ENCODE measurements around the gene SEC11A. TPM values are rescaled to one million over a fixed set of nuclear protein-coding genes. Genes with fewer than 3 reads are reported as not detected.

The SEC11A gene
- total and polyA plus RNA-seq, 8 donors = 159 to 279 (median 253) TPM

- DNase-seq (peak; percentile 96 to 99 (median 98)), ATAC-seq (peak; percentile 92)
- Histone ChIP-seq H3K27ac (peak within 1 kb of the TSS; percentile 72 to 94), H3K36me3 (peaks cover 0 to 34% of the 10 kb centered on the region in 2 donors), H3K9me3 (no peaks in the 10 kb centered on the region), H3K4me1 (peaks cover 13 to 63% of the 10 kb centered on the region in 2 donors), H3K4me3 (peak within 1 kb of the TSS; percentile 71 to 87), H3K27me3 (no peaks in the 10 kb centered on the region)
- intact Hi-C loops (cut with DNase I) = no loop called here
- no peak for TF ChIP-seq CTCF (IDR thresholded peaks at IDR 0.05)
Measured at GRCh38 chr15:84653910-84654688, 61.8 kb downstream of the SEC11A start, which contains the start of gene WDR73. WDR73 (minus strand) TSS chr15:84654283; CDS start chr15:84654274, 9 bp downstream.

GRCh38 chr15:84653584-84653909 lies 62.4 kb downstream of the SEC11A start:
- peak overlapping the region; percentile 72 to 94 for H3K27ac ChIP-seq
- H3K9me3 ChIP-seq = no peaks in the 10 kb centered on the region
- no peaks in the 10 kb centered on the region for H3K27me3 ChIP-seq
- DNase-seq = no peak
- peaks cover 13 to 63% of the 10 kb centered on the region in 2 donors for H3K4me1 ChIP-seq
- H3K36me3 ChIP-seq = peaks cover 0 to 40% of the 10 kb centered on the region in 2 donors
- H3K4me3 ChIP-seq = peak overlapping the region; percentile 71 to 87
- no peak for TF ChIP-seq CTCF (IDR thresholded peaks at IDR 0.05)
- ATAC-seq = no peak
- intact Hi-C loops (cut with DNase I) = no loop called here

GRCh38 chr15:84649706-84650105 lies 66.2 kb downstream of the SEC11A start:
- peaks cover 13 to 46% of the 10 kb centered on the region in 2 donors for H3K4me1 ChIP-seq
- H3K27ac ChIP-seq = no peak overlapping the region
- H3K9me3 ChIP-seq = no peaks in the 10 kb centered on the region
- intact Hi-C loops (cut with DNase I) = no loop called here
- no peak for TF ChIP-seq CTCF (IDR thresholded peaks at IDR 0.05)
- ATAC-seq = no peak
- DNase-seq = no peak
- no peaks in the 10 kb centered on the region for H3K27me3 ChIP-seq
- H3K4me3 ChIP-seq = no peak overlapping the region
- peaks cover 0 to 78% of the 10 kb centered on the region in 2 donors for H3K36me3 ChIP-seq

DNA sequence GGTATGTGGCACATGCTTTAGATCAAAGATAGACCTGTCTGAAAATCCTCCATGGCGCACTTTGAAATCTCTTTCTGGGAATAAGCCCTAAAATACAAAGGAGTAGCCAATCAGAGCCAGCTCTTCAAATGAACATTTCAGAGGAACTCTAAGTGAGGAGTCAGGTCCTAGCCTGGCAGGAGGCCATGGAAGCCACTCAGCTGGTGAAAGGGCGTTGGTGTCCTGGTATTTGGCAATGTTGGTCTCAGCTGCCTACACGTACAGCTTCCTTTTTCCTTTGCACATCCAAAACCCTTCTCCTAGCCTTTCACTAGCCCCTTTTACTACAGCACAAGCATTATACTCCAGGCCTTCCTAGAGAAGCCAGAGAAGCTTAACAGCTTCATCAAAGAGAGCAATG lies 67.4 kb downstream of the SEC11A start:
- H3K27ac ChIP-seq = no peak overlapping the region
- no peak for TF ChIP-seq CTCF (IDR thresholded peaks at IDR 0.05)
- no peak overlapping the region for H3K4me3 ChIP-seq
- peaks cover 0 to 90% of the 10 kb centered on the region in 2 donors for H3K36me3 ChIP-seq
- H3K4me1 ChIP-seq = peaks cover 10 to 43% of the 10 kb centered on the region in 2 donors
- H3K9me3 ChIP-seq = no peaks in the 10 kb centered on the region
- DNase-seq (peak in 1 of 4 donors; percentile 71), ATAC-seq (peak; percentile 63)
- no peaks in the 10 kb centered on the region for H3K27me3 ChIP-seq
- intact Hi-C loops (cut with DNase I) = no loop called here

DNA sequence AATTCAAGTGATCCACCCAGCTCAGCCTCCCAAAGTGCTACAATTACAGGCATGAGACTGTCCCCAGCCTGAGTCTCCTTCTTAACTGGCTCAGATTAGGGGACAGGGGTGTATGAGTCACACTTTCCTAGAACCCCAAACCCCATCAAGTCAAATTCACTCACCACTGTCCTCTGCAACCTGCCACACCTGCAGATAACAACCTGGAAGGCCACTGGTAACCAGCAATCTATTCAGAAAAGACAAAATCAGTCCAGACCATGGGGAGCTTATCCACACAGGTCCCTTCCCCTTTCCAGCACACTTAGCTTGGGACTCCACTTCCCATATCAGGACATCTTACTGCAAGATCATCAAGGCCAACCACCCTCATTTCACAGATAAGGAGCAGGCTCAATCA lies 68.2 kb downstream of the SEC11A start:
- TF ChIP-seq CTCF (IDR thresholded peaks at IDR 0.05) = no peak
- DNase-seq (no peak), ATAC-seq (no peak)
- Histone ChIP-seq H3K4me3 (no peak overlapping the region), H3K4me1 (peaks cover 2 to 35% of the 10 kb centered on the region in 2 donors), H3K36me3 (peaks cover 0 to 98% of the 10 kb centered on the region in 2 donors), H3K27me3 (no peaks in the 10 kb centered on the region), H3K9me3 (no peaks in the 10 kb centered on the region), H3K27ac (no peak overlapping the region)
- intact Hi-C loops (cut with DNase I) = no loop called here

Data from left lung (tissue), 10 donors.